ENCODE data around the gene KIF26B.

The KIF26B gene

DNA sequence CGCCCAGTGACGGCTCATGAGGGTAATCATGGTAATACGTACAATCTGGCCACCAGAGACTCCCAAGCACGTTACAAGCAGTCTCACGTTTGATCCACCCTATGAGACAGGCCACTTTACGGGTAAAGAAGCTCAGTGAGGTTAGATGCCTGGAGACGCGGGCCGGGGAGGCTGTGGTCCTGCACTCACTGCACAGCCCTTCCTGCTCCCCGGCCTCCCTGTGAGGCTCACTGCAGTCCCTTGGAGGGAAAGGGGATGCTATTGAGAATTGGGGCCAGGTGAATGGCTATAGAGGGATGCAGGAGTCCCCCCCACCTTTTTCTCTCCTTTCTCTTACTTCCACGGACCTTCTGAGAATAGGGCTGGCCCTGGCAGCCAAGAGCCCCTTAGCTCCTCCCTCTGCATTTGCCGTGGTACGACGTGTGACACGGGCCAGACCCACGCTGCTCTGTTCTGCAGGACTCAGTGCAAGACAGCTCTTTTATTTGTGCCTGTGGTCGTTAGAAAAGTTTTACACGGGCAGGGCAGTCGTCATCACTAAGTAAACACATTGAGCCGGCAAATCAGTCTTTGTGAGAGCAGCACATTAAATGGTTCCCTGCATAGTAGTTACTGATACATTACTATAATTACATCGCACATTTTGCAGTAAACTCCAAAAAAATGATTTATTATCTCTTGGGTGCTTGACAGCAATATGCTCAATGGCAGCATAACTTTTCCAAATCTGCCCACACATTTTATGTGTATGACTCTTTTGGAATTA lies 18.8 kb downstream of the KIF26B start:
- no peak for DNase-seq

- no peak for DNase-seq
These were observed 22.5 kb downstream of the KIF26B start for GRCh38 chr1:245177071-245177900.

- DNase-seq, result no peak
These were observed 24.9 kb downstream of the KIF26B start for GRCh38 chr1:245179706-245180105.

- no peak for DNase-seq
These were observed 25.8 kb downstream of the KIF26B start for GRCh38 chr1:245180496-245181157.

DNA sequence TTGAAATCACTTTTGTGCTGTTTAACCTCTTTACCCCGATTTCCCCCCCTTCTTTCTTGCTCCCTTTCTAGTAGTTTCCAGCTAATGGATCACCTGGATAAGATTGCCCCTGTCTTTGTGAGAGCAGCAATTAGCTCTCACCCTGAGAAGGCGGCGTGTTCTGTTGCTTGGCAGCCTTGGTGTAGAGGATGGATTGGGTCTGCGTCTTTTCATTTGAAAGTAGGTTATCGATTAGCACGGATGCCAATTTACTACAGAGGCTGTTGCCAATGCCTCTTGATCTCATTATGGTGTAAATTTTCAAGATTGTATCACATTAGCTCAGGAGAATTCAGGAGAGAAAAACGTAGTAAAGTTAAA lies 26.4 kb downstream of the KIF26B start:
- no peak for DNase-seq

GRCh38 chr1:245182028-245182427 lies 27.2 kb downstream of the KIF26B start:
- DNase-seq, result no peak

GRCh38 chr1:245183429-245183828 lies 28.6 kb downstream of the KIF26B start:
- DNase-seq, result no peak

DNA sequence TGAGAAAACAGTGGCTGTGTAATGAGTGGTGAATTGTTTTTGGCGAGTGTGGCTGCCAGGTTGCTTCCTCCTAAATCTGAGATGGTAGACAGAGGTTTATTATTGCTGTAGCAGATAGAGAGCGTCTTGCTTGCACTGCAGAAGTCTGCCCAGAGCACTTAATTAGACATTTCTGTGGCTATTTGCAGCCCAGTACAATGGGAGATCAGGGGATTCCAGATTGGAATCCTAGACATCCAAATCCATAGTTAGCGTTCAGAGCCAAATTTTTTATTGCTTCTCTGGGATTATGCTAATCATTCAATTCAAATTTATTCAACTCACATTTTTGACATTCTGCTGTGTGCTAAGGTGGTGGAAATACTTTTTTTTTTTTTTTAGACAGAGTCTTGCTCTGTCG lies 30.0 kb downstream of the KIF26B start:
- DNase-seq, result no peak

- no peak for DNase-seq
These were observed 33.6 kb downstream of the KIF26B start for GRCh38 chr1:245188403-245188802.

DNA sequence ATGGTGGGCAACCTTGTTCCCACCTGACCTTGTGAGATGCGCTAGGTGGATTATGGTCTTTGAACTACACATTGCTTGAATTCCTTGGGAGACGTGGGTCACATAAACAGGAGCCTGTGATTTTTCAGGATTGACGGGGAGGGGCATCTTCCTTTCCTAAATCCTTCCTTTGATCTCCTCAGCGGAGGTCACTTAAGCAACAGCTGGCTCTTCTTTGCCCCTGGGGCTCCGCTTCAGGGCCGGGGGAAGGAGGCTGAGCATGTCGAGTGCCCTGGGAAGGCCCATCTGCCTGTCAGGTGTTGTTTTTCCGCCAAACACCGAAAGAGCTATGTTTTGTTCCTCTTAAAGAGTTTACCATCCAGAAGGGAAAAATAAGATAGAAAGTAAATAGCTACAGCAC lies 40.6 kb downstream of the KIF26B start:
- DNase-seq, result no peak

DNA sequence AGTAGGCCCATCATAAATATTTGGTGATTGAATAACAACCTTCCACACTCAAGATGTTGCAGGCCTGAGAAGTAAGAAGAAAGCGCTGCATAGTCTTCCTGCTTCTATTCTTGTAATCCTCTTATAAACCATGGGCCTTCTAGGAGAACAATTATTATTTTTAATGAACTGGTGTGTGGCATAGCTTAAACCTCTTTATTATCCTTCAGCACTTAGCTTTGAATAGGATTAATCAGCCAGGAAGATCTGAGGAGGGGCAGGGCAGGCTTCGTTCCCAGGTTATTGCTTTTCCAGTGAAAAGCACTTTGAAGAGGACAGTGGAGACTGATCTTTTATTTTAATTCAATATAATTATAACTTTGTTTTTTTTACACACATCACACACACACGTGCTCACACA lies 42.3 kb downstream of the KIF26B start:
- DNase-seq, result no peak

GRCh38 chr1:245197911-245198379 lies 43.2 kb downstream of the KIF26B start:
- no peak for DNase-seq

DNA sequence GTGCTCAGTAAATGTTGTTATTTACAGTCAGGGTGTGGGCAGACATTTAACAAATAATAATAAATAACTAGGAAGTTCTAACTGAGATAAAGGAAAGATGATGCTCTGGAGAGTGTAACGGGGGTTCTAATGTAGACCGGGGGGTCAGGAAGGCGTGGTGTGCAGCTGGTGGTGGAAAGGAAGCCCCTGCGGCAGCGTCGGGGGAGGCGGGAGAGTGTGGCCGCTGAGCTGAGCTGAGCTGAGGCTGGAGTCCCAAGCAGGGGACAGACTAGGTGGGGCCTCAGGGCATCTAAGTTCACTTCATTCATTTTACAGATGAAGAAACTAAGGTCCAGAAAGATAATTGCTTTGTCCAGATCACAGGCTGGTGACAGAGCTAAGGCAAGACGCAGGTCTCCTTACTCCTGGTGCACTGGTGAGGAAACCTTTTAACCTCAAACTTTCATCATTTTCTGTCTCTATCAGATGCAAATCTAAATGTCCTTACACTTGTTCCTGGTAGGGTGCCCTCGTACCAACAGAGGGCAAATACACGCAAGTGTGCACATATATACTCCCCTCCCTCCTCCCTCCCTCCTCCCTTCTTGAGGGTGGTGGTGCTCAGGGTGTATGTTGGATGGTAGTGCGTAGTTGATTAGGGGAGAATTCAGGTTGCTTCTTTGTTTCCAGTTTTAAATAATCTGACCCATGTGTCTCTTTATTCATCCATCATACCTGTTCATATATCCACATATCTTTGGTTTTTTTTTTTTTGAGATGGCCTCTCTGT lies 44.1 kb downstream of the KIF26B start:
- no peak for DNase-seq

DNA sequence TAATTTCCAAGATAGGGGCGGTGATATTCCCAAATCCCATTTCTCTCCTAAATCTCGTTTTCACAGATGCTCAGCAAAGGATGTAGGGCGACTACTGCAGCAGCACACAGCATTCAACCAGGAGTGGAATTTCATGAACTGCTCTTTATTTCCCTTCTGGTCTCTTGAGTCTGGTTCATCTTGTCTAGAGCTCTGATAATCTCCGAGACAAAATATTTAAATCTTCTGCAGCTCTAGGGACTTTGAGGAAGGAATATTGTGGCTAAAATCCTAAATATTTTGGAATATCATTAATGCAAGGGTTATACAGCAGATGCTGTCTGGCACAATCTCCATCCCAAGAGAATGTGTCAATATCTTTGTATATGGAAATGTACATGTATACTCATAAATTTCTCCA lies 45.4 kb downstream of the KIF26B start:
- no peak for DNase-seq

DNA sequence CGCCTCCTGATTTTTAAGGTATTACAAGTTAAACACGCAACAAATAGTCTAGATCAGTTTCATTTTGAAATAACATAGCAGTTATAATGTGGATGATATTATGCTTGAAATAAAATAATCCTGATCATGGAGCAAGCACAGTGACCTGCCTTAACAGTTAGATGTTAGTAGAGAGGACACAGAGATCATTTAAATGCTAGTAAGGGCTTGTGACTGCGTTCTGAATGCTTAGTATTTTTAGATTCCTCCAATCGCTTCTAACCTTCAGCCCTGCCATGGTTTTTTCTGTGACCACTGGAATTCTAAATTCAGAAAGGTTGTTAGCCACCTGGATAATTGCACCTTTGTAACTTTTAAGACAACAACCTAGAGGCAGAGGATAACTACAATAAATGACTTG lies 46.4 kb downstream of the KIF26B start:
- no peak for DNase-seq

GRCh38 chr1:245201827-245202226 lies 47.0 kb downstream of the KIF26B start:
- DNase-seq, result no peak

DNA sequence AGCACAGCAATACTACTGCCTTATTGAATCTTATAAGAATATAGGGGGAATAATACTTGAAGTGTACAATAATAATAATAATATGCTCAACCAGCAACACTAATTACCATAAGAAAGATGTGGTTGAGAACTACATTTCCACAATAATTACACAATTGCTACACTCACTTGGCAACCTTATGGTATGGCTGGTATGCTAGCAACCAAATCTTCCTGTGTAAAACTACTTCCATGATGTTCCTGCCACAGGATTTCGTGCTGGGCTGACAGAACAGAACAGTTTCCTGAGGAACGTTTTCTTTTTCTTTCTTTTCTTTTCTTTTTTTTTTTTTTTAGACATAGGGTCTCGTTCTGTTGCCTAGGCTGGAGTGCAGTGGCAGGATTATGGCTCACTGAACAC lies 50.6 kb downstream of the KIF26B start:
- no peak for DNase-seq

DNA sequence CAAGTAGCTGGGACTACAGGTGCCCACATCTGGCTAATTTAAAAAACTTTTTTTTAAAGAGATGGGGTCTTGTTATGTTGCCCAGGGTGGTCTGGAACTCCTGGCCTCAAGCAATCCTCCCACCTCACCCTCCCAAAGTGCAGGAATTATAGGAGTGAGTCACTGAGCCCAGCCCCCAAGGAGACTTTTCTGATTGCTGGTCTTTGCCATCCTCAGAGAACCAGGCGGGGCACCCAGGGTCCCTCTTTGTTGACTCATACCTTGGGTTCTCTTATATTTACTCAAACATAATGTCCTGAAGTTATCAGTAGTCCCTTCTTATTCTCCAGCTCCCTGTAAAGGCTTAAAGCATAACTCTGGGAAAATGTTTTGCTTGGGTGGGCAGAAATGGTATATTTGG lies 51.1 kb downstream of the KIF26B start:
- DNase-seq, result no peak

DNA sequence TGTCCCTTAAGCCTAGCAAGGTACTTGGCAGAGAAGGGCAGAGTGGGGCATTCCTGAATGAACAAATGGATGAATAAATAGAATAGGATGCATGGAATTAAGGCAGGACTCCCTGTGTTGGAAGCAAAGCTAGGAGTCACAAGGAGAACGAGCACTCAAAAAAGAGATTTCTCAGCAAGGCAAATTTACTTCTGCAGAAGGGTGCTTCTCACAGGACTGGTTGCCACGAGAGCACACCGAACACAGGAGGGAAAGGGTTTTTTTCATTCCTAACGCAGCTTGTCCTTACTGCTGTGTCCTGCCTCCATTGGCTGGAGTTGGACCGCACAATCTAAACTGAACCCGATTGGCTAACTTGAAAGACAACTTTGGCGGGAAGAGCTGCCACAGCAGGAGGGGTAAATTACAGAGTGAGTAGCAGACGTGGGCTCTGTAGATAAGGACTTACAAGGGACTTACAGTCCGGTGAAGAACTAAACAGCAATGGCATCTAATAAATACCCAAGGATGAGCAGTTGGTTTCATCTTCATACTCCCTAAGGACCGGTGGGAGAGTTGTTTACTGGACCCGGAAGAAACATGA lies 52.4 kb downstream of the KIF26B start:
- no peak for DNase-seq

- no peak for DNase-seq
These were observed 53.0 kb downstream of the KIF26B start for GRCh38 chr1:245207801-245208200.

DNA sequence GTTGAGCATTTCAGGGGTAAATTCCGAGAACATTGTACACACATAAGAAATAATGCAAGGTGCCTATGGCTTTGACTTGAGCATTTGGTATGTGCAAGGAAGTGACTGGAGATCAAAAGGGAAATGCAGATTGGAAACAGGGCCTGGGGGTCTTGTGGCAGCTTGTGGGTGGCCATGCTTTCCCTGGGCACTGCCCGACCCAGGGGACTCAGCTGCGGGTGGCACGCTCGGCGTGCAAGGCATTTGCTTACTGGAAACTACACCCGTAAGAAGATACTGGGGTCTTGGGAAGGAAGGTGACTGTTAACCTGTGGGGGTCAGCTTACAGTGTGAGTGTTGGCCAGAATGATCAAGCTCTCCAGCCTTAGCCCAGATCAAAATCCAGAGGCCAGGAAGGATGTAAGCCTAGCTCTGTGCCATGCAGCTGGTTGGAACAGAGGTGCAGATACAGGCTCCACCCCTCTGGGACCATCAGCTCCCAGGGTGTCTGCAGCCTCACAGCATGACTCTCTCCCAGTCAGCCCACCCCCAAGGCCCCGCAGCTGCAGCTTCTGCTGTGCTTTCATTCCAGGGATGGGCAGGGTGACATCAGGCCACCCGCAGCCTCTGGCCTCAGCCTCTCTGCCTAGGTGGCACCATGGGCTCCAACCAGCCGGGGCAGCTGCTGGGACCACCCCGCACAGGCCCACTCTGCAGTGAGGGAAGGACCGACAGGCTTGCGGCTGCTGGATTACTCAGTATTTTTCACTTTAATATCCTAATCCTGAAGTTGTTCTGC lies 55.1 kb downstream of the KIF26B start:
- no peak for DNase-seq
